AG09319 (cell line): ENCODE measurements around the gene DAZL.
A peak's percentile ranks its signal among the peaks of the same experiment; 100 is the strongest.

Source experiments
- DNase-seq: peaks from one replicate; pipeline ENCODE4 v3.0.0-alpha.2; 2010; ENCODE audit warnings: low read depth; ENCODE audit errors: extremely low read depth
- CTCF ChIP-seq: IDR thresholded peaks from 2 replicates; pipeline ENCODE4 v1.5.1; 2011; ENCODE audit warnings: low read depth, mild to moderate bottlenecking, inconsistent platforms, low read length, moderate library complexity

The DAZL gene

GRCh38 chr3:16606398-16606797, 1.2 kb upstream of the DAZL start:
- DNase-seq: no peak
- TF ChIP-seq CTCF: no peak

- DNase-seq: no peak
- no peak for TF ChIP-seq CTCF
Observed at GRCh38 chr3:16605966-16606365, 743 bp upstream of the DAZL start.

- DNase-seq: no peak
- TF ChIP-seq CTCF: no peak
Observed at GRCh38 chr3:16604433-16604832, 790 bp downstream of the DAZL start.

- no peak for DNase-seq
- no peak for TF ChIP-seq CTCF
Observed at GRCh38 chr3:16601537-16602005, 3.7 kb downstream of the DAZL start.

GRCh38 chr3:16600780-16601536, 4.3 kb downstream of the DAZL start:
- TF ChIP-seq CTCF: peak; percentile 75
- DNase-seq: peak; percentile 69

- no peak for DNase-seq
- TF ChIP-seq CTCF: no peak
Observed at GRCh38 chr3:16599694-16600093, 5.5 kb downstream of the DAZL start.

GRCh38 chr3:16596352-16597032, 8.7 kb downstream of the DAZL start:
- DNase-seq: no peak
- no peak for TF ChIP-seq CTCF
